GM12878 (cell line): Measurements from ENCODE around the gene MRPS5. TPM values are rescaled to one million over a fixed set of nuclear protein-coding genes. Genes with fewer than 3 reads are reported as not detected.

Experiments
- ATAC-seq: fragments of 200-7000 bp; cut with Tn5 transposase; 3 replicates; pipeline ENCODE4 v1.9.1; 2020; ENCODE audit warnings: mild to moderate bottlenecking, moderate library complexity
- BruUV-seq: library from RNA; stranded (reverse); fragments of 400-500 nt; replicated peaks from 2 replicates; lab custom pipeline; 2021; lab: Mats Ljungman, UMichigan
- CTCF ChIA-PET: fragments of 300-600 bp; sonication (Branson Sonifier 250); formaldehyde crosslinking; extraction: SDS; loops from one replicate; lab custom pipeline; 2021; ENCODE audit warnings: inconsistent platforms; lab: Yijun Ruan, JAX
- POLR2A ChIA-PET: fragments of 350-600 bp; formaldehyde crosslinking; extraction: SDS; loops from one replicate; lab custom pipeline; 2021; ENCODE audit warnings: inconsistent platforms; lab: Charles Lee
- RAD21 ChIA-PET: fragments of 300-600 bp; sonication (Branson Sonifier 250); formaldehyde crosslinking; loops from one replicate; lab custom pipeline; 2023; ENCODE audit warnings: antibody characterized with exemption; ENCODE audit not compliant: unreplicated experiment; lab: Charles Lee
- SMC1A ChIA-PET: fragments of 300-600 bp; sonication (Branson Sonifier 250); formaldehyde crosslinking; loops from one replicate; lab custom pipeline; 2023; ENCODE audit not compliant: unreplicated experiment, uncharacterized antibody; lab: Charles Lee
- DNase-seq: peaks from one replicate; pipeline ENCODE4 v3.0.0-alpha.2; 2011; ENCODE audit warnings: low read depth, low spot score
- FAIRE-seq: peaks from 3 replicates; lab custom pipeline; 2011; peaks lifted over from hg19 to GRCh38; lab: Jason Lieb, UNC
- H2AFZ ChIP-seq: 2 replicates; pipeline ENCODE4 v1.6.0; 2011; ENCODE audit warnings: low read depth, low read length, control low read depth; ENCODE audit not compliant: control insufficient read depth
- H3K27ac ChIP-seq: 2 replicates; pipeline ENCODE4 v1.5.1; 2011; ENCODE audit warnings: control low read depth; ENCODE audit not compliant: control insufficient read depth, insufficient read depth
- H3K27me3 ChIP-seq, 2 experiments: replicated peaks in 1 of 2; 2 replicates each; pipeline versions ENCODE4 v1.6.0 to v1.6.1; 2011; ENCODE audit warnings: low read length in 1 of 2; ENCODE audit not compliant: control insufficient read depth in 2 of 2, insufficient read depth in 2 of 2
- H3K36me3 ChIP-seq, 2 experiments: 2 replicates each; pipeline ENCODE4 v1.5.1; 2011; ENCODE audit warnings: low read length in 1 of 2; ENCODE audit not compliant: control insufficient read depth in 2 of 2, insufficient read depth in 2 of 2
- H3K4me1 ChIP-seq: 2 replicates; pipeline ENCODE4 v1.6.1; 2011; ENCODE audit warnings: mild to moderate bottlenecking, low read length, moderate library complexity, mixed read lengths; ENCODE audit not compliant: control insufficient read depth, insufficient read depth
- H3K4me2 ChIP-seq: 2 replicates; pipeline ENCODE4 v1.6.0; 2011; ENCODE audit warnings: control low read depth; ENCODE audit not compliant: control insufficient read depth, insufficient read depth
- H3K4me3 ChIP-seq: fragments of 200-600 bp; sonication (generic); 2 replicates; pipeline ENCODE4 v1.5.1; 2016
- H3K79me2 ChIP-seq: 2 replicates; pipeline ENCODE4 v1.6.0; 2011; ENCODE audit warnings: low read length; ENCODE audit not compliant: control insufficient read depth, insufficient read depth
- H3K9ac ChIP-seq: 2 replicates; pipeline ENCODE4 v1.8.0; 2011; ENCODE audit warnings: low read length, control low read depth, mixed read lengths; ENCODE audit not compliant: control insufficient read depth, insufficient read depth
- H3K9me3 ChIP-seq: replicated peaks from 3 replicates; pipeline ENCODE4 v1.5.1; 2011; ENCODE audit warnings: mild to moderate bottlenecking, low read length; ENCODE audit not compliant: control insufficient read depth, insufficient read depth
- H4K20me1 ChIP-seq: 2 replicates; pipeline ENCODE4 v1.6.0; 2011; ENCODE audit not compliant: control insufficient read depth, insufficient read depth
- EGR1 ChIP-seq, 2 experiments: IDR thresholded peaks; 1 replicate in 1 of 2; 2 replicates in 1 of 2; pipeline ENCODE4 v1.6.1; 2011 to 2012; ENCODE audit warnings: low read depth in 2 of 2, low read length in 2 of 2, borderline replicate concordance in 1 of 2, mild to moderate bottlenecking in 1 of 2, moderate library complexity in 1 of 2
- FOXK2 ChIP-seq: fragments of 450-650 bp; IDR thresholded peaks from 2 replicates; pipeline ENCODE4 v1.6.1; 2017; ENCODE audit warnings: mild to moderate bottlenecking, moderate library complexity
- HDAC2 ChIP-seq: fragments of 200-600 bp; sonication (generic); IDR thresholded peaks from 2 replicates; pipeline ENCODE4 v1.6.1; 2017
- HDAC6 ChIP-seq: fragments of 200-600 bp; sonication (generic); IDR thresholded peaks from one replicate; pipeline ENCODE4 v1.8.0; 2017; ENCODE audit warnings: antibody characterized with exemption; ENCODE audit not compliant: unreplicated experiment
- IKZF1 ChIP-seq: fragments of 450-650 bp; conservative IDR thresholded peaks from 2 replicates; pipeline ENCODE4 v1.6.1; 2017; ENCODE audit warnings: antibody characterized with exemption, mild to moderate bottlenecking
- IRF4 ChIP-seq: IDR thresholded peaks from 2 replicates; pipeline ENCODE4 v1.6.1; 2011; ENCODE audit warnings: low read depth, low read length
- MYC ChIP-seq: IDR thresholded peaks from 2 replicates; pipeline ENCODE4 v1.6.1; 2011; ENCODE audit warnings: mild to moderate bottlenecking, low read length, moderate library complexity, inconsistent platforms; ENCODE audit not compliant: insufficient read depth, insufficient replicate concordance, insufficient read length, severe bottlenecking
- NFIC ChIP-seq: IDR thresholded peaks from 2 replicates; pipeline ENCODE4 v1.6.1; 2012; ENCODE audit warnings: low read depth, mild to moderate bottlenecking, inconsistent platforms, low read length, moderate library complexity
- NFYB ChIP-seq: IDR thresholded peaks from 2 replicates; pipeline ENCODE4 v1.6.1; 2011; ENCODE audit warnings: low read depth, mild to moderate bottlenecking, low read length, improper control_type of control experiment, moderate library complexity; ENCODE audit not compliant: insufficient read depth
- NR2C2 ChIP-seq: IDR thresholded peaks from 2 replicates; pipeline ENCODE4 v1.6.1; 2011; ENCODE audit warnings: borderline replicate concordance, low read depth; ENCODE audit not compliant: control insufficient read depth, insufficient read length
- NR2F1 ChIP-seq: fragments of 450-650 bp; conservative IDR thresholded peaks from 2 replicates; pipeline ENCODE4 v1.6.1; 2017; ENCODE audit warnings: mild to moderate bottlenecking
- RAD51 ChIP-seq: fragments of 450-650 bp; IDR thresholded peaks from 2 replicates; pipeline ENCODE4 v1.6.1; 2016; ENCODE audit warnings: moderate library complexity, mild to moderate bottlenecking, inconsistent platforms
- SMAD1 ChIP-seq: fragments of 450-650 bp; IDR thresholded peaks from 2 replicates; pipeline ENCODE4 v1.6.1; 2018; ENCODE audit warnings: mild to moderate bottlenecking, low read depth; ENCODE audit not compliant: partially characterized antibody
- SUPT20H ChIP-seq: IDR thresholded peaks from 2 replicates; pipeline ENCODE4 v1.6.1; 2011; ENCODE audit warnings: low read depth, mild to moderate bottlenecking, low read length, moderate library complexity, borderline replicate concordance; ENCODE audit not compliant: control insufficient read depth
- TARDBP ChIP-seq: IDR thresholded peaks from 2 replicates; pipeline ENCODE4 v1.6.1; 2016; ENCODE audit warnings: borderline replicate concordance
- TCF12 ChIP-seq: IDR thresholded peaks from 2 replicates; pipeline ENCODE4 v1.6.1; 2011; ENCODE audit warnings: low read depth, mild to moderate bottlenecking, low read length
- YY1 ChIP-seq: IDR thresholded peaks from 2 replicates; pipeline ENCODE4 v1.6.1; 2011; ENCODE audit warnings: low read depth, mild to moderate bottlenecking, low read length
- ZNF217 ChIP-seq: fragments of 450-650 bp; IDR thresholded peaks from 2 replicates; pipeline ENCODE4 v1.6.1; 2017; ENCODE audit warnings: antibody characterized with exemption, mild to moderate bottlenecking
- WGBS: methylation state at CpG from one replicate; pipeline ENCODE4 v1.1.6; 2016; ENCODE audit warnings: low lambda C conversion rate; ENCODE audit not compliant: insufficient replicate concordance, insufficient coverage; ENCODE audit errors: missing lambda C conversion rate; 5-methylcytosine and 5-hydroxymethylcytosine counted together
- in situ Hi-C: fragments of 300-500 bp; cut with MboI; formaldehyde crosslinking; loops from 9 replicates; pipeline ENCODE4 v1.14.3; 2018; ENCODE audit warnings: mixed read lengths
- intact Hi-C: fragments of 100-400 bp; cut with micrococcal nuclease; formaldehyde crosslinking; loops from one replicate; pipeline ENCODE4 v1.14.2; 2022; ENCODE audit not compliant: unreplicated experiment
- polyA plus RNA-seq, 11 experiments: library from polyadenylated mRNA; depleted of rRNA in 4 of 11; unstranded in 6 of 11; stranded (reverse) in 5 of 11; fragments of >200 nt; fragmentation: Nextera tagmentation in 4 of 11; fragmentation: Illumina TruSeq in 1 of 11; extraction: Ambion mirVana in 4 of 11; extraction: Trizol in 1 of 11; gene quantifications; 1 replicate in 1 of 11; 2 replicates in 10 of 11; pipeline versions ENCODE4 v1.2.1 to v1.2.3, GENCODE V29; 2011 to 2016; ENCODE audit warnings: inconsistent platforms in 2 of 11, missing spikeins in 2 of 11, low read depth in 1 of 11
- total RNA-seq, 4 experiments: library from RNA; depleted of rRNA in 3 of 4; stranded (reverse); fragments of >200 nt in 3 of 4; fragmentation: Illumina TruSeq in 1 of 4; extraction: Trizol in 1 of 4; gene quantifications; 2 replicates each; pipeline versions ENCODE4 v1.2.1 to v1.2.3, GENCODE V29; 2013 to 2021

Gene MRPS5
- total and polyA plus RNA-seq, 10 of the 15 experiments (the other 5 are each of a cell fraction or from before 2014, with no cell fraction given), result 54.8 to 93.0 (median 76.3) TPM

GRCh38 chr2:95060446-95061118 is 61.0 kb downstream of the MRPS5 start:
- Histone ChIP-seq H3K79me2 (no peaks in the 10 kb centered on the region), H3K27me3 (no peaks in the 10 kb centered on the region), H3K36me3 (no peaks in the 10 kb centered on the region), H3K4me3 (no peak overlapping the region), H2AFZ (no peak overlapping the region), H4K20me1 (no peaks in the 10 kb centered on the region), H3K9me3 (no peaks in the 10 kb centered on the region), H3K4me2 (no peak overlapping the region), H3K4me1 (peaks cover 30% of the 10 kb centered on the region), H3K27ac (no peak overlapping the region), H3K9ac (no peak overlapping the region)
- ChIA-PET POLR2A (no interaction called here), CTCF (interaction anchor here (1.2 to 4.4 kb wide), 2 partner anchors 7 to 38 kb away, joined by 6 to 37 read pairs; no protein-coding TSS in a partner anchor), SMC1A (no interaction called here), RAD21 (interaction anchor here (1.6 kb wide), 1 partner anchor 17 kb away, joined by 4 read pairs; no protein-coding TSS in a partner anchor)
- intact Hi-C loops (no loop called here), in situ Hi-C loops (no loop called here)
- BruUV-seq, result no TSS peak
- WGBS, result 90% methylated on average over 17 of the region's 17 CpGs
- DNase-seq, result no peak
- ATAC-seq, result no peak
- FAIRE-seq, result no peak
- TF ChIP-seq IRF4 (no peak), NR2C2 (no peak), RAD51 (no peak), NFYB (no peak), EGR1 (IDR thresholded peaks at IDR 0.05; ENCODE audit: borderline replicate concordance in 1 of 2, low read depth in 2 of 2, low read length in 2 of 2) (no peak)

DNA sequence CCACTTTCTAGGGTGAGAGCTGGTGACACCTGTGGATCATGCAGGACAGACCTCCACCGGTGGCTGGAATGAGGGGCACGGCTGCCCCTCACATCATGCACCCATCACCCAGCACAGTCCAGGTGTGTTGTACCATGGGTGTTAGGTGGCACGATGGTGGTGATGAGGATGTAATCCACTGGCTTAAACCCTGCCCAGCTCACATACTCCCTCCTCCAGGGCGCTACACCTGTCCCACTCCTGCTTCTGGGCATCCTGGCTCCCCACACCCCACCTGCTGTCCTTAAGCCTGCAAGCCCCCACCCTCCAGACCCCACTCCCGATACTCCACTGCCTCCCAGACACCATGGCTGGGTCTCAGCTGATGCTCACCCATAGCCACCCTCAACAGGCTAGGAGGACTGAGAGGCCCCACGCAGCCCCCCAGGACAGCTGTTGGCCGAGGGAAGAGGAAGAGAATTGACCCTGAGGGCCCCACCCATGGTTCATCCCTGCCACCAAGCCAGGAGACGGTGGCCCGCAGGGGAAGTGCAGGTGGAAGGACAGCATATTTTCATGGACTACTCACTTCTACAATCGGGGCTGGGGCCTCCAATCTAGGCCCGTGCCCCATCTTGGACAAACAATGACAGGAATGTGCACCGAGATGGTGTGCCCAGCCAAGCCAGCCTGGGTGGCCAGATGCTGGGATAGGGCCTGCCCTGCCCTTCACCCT is 61.8 kb downstream of the MRPS5 start:
- in situ Hi-C loops, result no loop called here
- peaks cover 30% of the 10 kb centered on the region for H3K4me1 ChIP-seq
- H3K9me3 ChIP-seq, result no peaks in the 10 kb centered on the region
- BruUV-seq, result no TSS peak
- ChIA-PET SMC1A (interaction anchor here (1.5 kb wide), 1 partner anchor 16 kb away, joined by 5 read pairs; no protein-coding TSS in a partner anchor), CTCF (no interaction called here), RAD21 (no interaction called here), POLR2A (no interaction called here)
- H3K27me3 ChIP-seq, result no peaks in the 10 kb centered on the region
- DNase-seq (no peak), FAIRE-seq (no peak), ATAC-seq (no peak)
- H3K4me2 ChIP-seq, result no peak overlapping the region
- no peak overlapping the region for H3K9ac ChIP-seq
- WGBS, result 74% methylated on average over 12 of the region's 12 CpGs
- H3K79me2 ChIP-seq, result no peaks in the 10 kb centered on the region
- H3K27ac ChIP-seq, result no peak overlapping the region
- no peaks in the 10 kb centered on the region for H3K36me3 ChIP-seq
- H2AFZ ChIP-seq, result no peak overlapping the region
- H3K4me3 ChIP-seq, result no peak overlapping the region
- H4K20me1 ChIP-seq, result no peaks in the 10 kb centered on the region
- intact Hi-C loops, result no loop called here
- TF ChIP-seq HDAC2 (no peak), IKZF1 (no peak), ZNF217 (no peak), SUPT20H (no peak), NFIC (no peak), MYC (no peak), TARDBP (no peak), SMAD1 (no peak), TCF12 (no peak), YY1 (no peak), HDAC6 (no peak), NR2F1 (no peak), FOXK2 (no peak)
